Adrenal gland (tissue), 5 donors: ENCODE measurements around the gene NMRAL1.

ENCODE experiments used
- POLR2A ChIP-seq, 2 donors: fragments of 450-650 bp; IDR thresholded peaks; one replicate each; pipeline ENCODE4 v1.6.1; 2017; ENCODE audit warnings: antibody characterized with exemption in 2 of 2, mild to moderate bottlenecking in 2 of 2, moderate library complexity in 1 of 2
- TF ChIP-seq, protein P1 (sequence below), 6 experiments: fragments of 450-650 bp in 4 of 6; fragments of 200-600 bp in 2 of 6; sonication (generic) in 1 of 6; IDR thresholded peaks; 1 replicate in 5 of 6; 2 replicates in 1 of 6; pipeline versions ENCODE4 v1.5.1 to v1.8.0; 2016 to 2021; ENCODE audit warnings: antibody characterized with exemption in 6 of 6, mild to moderate bottlenecking in 2 of 6, moderate library complexity in 1 of 6
- donor health status: DM: no; HTN: no; CAD: no.

GRCh38 chr16:4471869-4472268, 2.6 kb downstream of the NMRAL1 start:
- TF ChIP-seq, protein P1, sequence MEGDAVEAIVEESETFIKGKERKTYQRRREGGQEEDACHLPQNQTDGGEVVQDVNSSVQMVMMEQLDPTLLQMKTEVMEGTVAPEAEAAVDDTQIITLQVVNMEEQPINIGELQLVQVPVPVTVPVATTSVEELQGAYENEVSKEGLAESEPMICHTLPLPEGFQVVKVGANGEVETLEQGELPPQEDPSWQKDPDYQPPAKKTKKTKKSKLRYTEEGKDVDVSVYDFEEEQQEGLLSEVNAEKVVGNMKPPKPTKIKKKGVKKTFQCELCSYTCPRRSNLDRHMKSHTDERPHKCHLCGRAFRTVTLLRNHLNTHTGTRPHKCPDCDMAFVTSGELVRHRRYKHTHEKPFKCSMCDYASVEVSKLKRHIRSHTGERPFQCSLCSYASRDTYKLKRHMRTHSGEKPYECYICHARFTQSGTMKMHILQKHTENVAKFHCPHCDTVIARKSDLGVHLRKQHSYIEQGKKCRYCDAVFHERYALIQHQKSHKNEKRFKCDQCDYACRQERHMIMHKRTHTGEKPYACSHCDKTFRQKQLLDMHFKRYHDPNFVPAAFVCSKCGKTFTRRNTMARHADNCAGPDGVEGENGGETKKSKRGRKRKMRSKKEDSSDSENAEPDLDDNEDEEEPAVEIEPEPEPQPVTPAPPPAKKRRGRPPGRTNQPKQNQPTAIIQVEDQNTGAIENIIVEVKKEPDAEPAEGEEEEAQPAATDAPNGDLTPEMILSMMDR (IDR thresholded peaks at IDR 0.05): no peak
- TF ChIP-seq POLR2A (IDR thresholded peaks at IDR 0.05): no peak
